NCI-H2196 (cell line): Measurements from ENCODE around the gene AHSA1.
A peak's percentile ranks its signal among the peaks of the same experiment; 100 is the strongest.
"Not testable (repeated sequence)": the region's sequence is repeated elsewhere in the genome, so short reads cannot be mapped to it uniquely, and the experiment has no call there.

ENCODE experiments used
- DNase-seq: peaks from one replicate; lab custom pipeline; 2025; ENCODE audit not compliant: unreplicated experiment; lab: John Stamatoyannopoulos, UW

Gene AHSA1

DNA sequence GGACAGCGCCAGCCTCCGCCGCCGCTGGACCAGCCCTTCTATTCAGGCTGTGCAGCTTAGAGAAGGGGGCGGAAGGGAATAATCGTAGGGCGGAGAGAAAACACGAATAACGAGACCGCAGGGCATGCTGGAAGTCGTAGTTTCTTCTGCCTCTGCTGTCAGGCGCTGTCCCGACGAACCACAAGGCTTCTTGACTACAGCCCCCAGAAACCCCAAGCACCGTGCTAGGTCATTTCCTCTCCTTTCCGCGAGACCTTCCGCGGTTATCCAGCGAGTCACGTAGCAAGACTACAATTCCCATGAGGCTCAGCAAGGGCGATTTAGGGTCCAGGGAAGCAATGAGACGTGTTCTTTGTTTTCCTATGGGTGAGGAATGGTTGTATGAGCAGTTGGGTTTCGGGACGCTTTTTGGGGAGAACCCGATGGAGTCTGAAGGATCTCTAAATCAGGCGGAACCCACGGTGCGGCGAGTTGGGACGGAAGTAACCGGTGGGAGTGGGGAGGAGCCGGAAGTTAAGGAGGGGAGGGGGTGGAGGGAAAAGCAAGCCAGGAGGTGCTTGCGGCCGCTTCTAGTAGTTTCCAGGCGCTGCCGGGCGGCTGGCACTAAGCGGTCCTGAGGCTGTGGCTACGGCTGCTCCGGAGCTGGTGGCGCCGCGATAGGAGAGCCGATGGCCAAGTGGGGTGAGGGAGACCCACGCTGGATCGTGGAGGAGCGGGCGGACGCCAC, at the start of gene AHSA1, which contains the start of gene VIPAS39:
AHSA1 (plus strand) TSS at position 572 of the 727 bp plus-strand sequence; CDS start at position 669, 97 bp downstream.
VIPAS39 (minus strand) TSS at position 80 of the 727 bp plus-strand sequence. CDS start 3,499 bp downstream, outside the sequence.
- peak; percentile 97 for DNase-seq

DNA sequence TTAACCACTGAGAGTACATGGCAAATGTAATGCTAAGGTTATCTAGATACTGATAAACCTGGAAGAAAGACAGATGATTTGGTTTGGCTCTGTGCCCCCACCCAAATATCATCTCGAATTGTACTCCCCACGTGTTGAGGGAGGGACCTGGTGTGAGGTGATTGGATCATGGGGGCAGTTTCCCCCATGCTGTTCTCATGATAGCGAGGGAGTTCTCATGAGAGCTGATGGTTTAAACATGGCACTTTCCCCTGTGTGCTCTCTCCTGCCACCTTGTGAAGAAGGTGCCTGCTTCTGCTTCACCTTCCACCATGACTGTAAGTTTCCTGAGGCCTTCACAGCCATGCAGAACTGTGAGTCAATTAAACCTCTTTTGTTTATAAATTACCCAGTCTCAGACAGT, 48.8 kb upstream of the AHSA1 start:
- DNase-seq: no peak

DNA sequence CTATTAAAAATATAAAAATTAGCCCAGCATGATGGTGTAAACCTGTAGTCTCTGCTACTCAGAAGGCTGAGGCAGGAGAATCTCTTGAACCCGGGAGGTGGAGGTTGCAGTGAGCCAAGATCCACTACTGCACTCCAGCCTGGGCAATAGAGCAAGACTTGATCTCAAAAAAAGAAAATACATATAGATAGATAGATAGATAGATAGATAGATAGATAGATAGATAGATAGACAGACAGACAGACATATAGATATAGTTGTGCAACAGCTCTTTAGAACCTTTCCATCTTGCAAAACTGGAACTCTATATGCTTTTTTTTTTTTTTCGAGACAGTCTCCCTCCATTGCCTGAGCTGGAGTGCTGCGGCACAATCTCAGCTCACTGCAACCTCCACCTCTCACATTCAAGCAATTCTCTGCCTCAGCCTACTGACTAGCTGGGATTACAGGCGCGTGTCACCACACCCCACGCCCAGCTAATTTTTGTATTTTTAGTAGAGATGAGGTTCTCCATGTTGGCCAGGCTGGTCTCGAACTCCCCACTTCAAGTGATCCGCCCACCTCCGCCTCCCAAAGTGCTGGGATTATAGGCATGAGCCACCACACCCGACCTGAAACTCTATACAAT, 42.4 kb upstream of the AHSA1 start:
- DNase-seq: not testable (repeated sequence)

DNA sequence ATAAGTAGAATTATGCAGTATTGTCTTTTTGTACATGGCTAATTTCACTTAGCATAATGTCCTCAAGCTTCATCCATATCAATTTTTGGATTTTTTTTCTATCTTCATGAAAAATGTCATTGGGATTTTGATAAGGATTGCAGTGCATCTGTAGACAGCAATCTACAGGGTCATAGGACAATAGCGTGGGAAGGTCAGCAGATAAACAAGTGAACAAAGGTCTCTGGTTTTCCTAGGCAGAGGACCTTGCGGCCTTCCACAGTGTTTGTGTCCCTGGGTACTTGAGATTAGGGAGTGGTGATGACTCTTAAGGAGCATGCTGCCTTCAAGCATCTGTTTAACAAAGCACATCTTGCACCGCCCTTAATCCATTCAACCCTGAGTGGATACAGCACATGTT, 41.8 kb upstream of the AHSA1 start:
- not testable (repeated sequence) for DNase-seq

DNA sequence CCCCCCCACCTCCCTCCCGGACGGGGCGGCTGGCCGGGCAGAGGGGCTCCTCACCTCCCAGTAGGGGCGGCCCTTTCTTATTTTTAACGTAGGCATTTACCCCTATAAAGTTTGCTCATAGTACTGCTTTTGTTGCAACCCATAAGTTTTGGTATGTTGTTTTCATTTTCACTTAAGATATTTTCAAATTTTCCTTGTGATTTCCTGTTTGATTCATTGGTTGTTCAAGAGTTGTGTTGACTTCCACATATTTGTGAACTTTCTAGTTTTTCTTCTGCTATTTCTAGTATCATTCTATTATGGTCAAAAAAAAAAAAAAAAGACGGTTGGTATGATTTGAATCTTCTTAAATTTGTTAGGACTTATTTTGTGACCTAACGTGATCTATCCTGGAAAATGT, 41.1 kb upstream of the AHSA1 start:
- no peak for DNase-seq

DNA sequence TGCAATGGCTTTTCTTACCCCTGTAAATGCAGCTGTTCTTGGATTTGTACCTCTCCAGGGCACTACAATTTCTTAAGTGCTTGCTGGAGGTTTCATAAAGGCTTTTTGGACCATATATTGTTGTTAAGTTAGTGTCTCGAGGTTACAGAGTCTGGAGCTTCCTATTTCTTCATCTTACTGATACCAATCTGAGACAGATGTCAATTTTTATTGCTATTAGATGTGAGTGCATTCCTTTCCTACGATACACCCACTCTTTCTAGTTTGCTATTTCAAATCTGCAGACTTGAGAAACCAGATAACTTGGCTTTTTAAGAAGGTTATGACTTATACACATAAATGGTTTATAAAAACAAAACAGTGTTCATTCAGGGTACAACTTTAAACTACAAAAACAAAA, 36.7 kb upstream of the AHSA1 start:
- no peak for DNase-seq

DNA sequence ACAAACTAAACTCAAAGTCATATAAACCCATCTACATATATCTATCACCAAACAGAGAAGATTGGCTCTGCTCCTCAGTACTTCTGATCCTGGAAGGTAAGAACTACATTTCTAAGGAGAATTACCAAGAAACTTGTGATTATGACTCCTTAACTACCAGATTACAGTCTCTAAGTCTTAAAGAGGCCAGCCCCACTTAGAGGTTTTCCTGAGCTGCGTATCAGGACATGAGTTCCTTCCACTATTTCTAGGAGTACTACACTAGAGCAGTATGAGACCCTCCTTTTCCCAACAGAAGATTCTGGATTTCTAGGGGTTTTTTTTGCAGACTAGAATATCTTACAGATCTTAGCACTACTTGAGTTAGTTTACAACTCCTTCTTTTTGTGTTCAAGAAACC, 34.5 kb upstream of the AHSA1 start, which contains the start of gene NOXRED1:
NOXRED1 (minus strand) TSS at position 101 of the 400 bp plus-strand sequence. CDS start 634 bp downstream, outside the sequence.
- DNase-seq: no peak

DNA sequence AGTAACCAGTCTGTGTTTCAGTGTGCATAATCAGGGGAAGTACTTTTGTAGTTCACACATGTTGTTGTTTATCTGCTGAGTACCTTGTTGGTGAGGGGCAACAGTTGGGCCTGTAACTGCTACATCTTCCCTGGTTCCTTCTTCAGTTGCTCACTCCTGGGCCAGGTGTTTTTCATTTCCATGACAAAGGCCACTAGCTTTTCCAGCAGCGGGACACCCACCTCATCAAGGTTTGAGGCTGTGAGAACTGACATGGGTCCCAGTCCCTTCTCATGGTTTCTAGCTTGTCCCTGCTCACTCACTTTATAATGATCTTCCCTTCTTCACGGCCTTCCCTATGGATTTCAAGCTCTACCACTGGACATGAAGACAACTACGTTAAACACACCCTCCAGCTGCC, 33.0 kb upstream of the AHSA1 start:
- no peak for DNase-seq

DNA sequence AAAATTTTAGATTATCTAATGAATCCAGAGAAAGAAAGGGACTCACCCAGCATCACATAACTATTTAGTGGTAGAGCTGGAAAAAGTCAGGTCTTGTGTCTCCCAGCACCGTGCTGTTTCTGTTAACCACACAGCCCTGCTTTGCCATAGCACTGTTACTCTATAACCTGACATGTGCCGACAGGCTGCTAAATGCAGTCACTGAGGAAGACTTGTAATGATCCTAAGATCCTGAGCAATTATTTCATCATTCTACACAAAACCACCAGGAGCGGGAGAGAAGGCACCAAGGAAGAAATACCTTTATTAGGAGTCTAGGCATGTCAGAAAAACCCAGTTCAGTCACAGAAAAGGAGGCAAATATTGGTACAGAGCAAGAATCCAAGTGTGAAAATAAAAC, 31.5 kb upstream of the AHSA1 start:
- no peak for DNase-seq

DNA sequence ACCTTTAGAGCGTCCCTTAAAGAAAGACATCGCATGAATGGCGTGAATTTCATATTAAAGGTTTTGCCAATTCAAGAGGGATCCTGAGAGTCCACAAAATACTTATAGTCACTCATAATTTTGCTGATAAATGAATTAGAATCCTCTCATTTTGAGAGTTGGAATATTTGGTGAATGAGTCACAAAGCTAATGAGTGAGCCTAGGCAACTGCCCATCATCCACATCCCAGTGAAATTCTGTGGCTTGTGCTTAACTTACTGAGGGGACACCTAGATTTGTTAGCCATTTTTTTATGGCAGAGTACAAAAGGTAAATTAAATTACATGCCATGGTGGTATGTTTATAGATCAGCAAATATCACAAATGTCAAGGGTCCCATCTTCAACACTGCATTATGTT, 21.9 kb upstream of the AHSA1 start:
- DNase-seq: no peak

DNA sequence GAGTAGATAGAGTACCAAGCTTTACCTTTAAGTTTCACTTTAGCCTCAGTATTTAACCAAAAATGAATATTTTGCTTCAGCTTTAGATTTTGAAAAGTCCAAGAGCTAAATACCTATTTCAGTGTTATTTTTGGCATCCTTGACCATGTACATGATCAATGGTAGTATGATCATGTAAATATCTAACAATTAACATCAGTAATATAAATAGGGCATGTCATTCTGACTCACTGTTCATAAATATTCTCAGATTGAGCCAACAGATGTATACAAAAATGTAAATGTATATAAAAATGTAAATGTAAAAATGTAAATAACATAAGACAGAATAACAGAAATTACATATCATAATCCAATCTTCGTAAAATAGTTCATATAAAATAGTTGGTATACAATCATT, 19.3 kb upstream of the AHSA1 start:
- DNase-seq: no peak

DNA sequence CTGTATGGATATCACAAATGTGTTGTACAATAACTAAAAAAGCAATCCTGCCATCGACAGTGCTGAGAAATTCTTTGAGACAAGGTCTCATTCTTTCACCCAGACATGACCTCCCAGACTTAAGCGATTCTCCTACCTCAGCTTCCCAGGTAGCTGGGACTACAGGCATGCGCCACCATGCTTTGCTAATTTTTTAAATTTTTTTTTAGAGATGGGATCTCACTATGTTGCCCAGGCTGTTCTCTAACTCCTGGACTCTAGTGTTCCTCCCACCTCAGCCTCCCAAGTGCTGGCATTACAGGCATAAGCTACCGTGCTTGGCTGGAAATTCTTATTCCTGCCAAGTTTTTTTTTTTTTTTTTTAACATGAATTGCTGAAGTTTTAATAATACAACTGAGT, 18.0 kb upstream of the AHSA1 start:
- DNase-seq: no peak

DNA sequence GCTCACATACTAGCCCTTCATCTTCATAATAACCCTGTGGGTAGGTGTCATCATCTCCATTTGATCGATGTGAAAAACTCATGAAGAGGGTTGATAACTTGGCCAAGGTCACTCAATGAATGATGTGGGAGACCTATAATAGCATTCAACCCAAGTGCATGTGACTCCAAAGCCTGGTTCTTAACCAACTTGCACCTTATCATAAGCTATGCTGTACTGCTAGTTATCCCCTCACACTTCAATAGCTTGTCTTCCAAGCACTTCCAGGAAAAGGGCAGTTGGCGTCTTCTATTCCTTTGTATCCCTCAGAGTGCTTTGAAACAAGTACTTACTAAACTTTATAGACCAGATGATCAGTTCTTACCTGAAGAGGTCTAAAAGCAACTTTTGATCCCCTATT, 15.7 kb upstream of the AHSA1 start:
- no peak for DNase-seq

DNA sequence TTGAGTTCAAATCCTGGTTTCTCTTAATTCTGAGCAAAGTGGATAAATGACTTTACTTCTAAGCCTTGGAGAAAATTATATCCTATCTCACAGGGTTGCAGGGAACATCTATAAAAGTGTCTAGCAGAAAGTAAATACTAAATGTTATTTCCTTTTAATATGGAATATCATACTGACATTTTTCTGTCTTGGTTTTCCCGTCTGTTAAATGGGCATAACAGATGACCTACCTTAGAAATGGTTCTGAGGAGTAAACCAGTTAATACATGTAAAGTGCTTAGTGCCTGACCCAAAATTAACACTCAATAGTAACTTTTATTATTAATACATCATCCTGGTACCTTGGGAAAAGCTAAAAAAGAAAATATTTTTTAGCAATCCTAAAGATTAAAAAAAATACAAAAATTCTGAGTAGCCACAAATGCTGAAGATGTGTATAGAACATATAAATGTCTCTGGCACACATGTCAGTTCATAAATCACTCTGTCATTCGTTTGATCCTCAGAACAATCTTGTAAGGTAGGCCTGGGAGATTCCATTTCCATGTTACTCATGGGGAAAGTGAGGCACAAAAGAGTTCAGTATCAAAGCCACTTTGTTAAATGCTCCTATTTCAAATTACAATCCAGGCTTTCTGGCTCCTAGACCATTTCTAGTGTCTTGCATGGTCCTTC, 1.8 kb upstream of the AHSA1 start:
- no peak for DNase-seq

DNA sequence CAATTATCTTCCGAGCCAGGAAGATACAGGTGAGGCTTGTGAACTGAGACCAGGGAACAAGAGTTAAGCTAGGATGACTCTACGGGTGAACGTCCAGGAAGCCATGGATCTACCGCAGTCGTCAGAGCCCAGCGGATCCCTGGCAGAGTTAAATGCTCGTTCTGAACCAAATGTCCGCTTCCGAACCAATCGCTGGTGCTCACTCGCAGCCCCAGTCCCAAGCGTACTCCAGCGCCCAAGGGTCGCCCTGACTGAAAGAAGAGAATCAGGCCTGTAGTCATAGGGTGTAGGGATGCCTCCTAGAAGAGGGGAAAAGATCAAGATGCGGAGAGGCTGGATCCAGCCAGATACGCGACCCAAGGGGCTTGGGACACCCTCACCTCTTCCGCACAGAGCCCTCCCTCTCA, 775 bp upstream of the AHSA1 start:
- DNase-seq: no peak

DNA sequence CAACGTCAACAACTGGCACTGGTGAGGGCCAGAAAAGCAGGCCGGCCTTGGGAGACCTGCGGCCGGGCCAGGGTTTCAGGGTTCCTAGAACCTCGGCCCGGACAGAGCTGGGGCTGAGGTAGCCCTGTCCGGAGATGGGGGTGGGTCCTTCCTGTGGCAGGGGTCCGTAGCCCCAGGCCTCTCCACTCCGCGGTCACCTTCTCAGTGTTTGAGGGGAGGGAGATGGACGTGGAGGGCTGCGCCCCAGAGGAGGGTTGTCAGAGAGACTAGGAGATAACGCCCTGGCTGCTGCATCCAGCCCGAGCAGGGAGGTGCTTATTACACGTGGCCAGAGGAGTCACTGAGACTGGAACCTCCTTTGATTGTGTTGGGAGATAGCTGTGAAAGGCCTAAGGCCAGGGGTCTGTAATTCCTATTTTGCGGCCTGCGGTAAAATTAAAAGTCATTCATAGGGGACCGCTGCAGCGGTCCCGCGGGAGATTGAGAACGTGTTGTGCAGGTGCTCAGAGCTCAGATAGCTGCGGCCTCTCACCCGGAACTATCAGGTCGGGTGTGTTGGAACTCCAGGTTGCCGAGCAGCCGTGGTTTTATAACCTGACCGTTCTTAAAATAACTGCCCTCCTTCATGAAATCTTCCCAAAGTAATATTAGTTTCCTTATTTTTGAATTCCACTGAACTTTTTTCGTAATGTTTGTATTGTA, 507 bp downstream of the AHSA1 start:
- no peak for DNase-seq

DNA sequence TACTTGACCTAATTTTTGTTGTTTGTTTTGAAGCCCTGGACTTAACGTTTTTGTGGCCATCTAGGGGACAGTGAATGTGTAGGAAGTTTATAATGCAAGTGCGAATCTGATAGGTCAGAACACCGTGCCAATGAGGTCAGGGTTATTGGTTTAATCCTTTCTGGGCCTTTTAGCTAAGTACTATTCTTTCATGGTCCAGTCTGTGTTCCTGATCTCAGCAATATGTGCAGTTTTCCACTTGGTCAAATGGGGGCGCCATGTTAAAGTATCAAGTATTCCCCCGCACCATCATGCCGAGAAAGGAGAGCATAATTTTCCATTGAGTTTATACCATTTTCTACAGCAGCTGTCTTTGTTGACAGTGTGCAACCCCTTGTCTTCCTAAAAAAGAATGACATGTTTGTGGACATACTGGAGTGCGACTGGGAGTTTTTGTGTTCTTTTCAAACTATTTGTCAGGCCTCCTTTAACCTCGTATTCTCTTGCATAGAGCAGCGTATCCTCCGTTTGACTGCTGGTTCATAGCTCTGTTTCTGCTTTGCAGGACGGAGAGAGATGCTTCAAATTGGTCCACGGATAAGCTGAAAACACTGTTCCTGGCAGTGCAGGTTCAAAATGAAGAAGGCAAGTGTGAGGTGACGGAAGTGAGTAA, 1.3 kb downstream of the AHSA1 start:
- DNase-seq: peak; percentile 74

DNA sequence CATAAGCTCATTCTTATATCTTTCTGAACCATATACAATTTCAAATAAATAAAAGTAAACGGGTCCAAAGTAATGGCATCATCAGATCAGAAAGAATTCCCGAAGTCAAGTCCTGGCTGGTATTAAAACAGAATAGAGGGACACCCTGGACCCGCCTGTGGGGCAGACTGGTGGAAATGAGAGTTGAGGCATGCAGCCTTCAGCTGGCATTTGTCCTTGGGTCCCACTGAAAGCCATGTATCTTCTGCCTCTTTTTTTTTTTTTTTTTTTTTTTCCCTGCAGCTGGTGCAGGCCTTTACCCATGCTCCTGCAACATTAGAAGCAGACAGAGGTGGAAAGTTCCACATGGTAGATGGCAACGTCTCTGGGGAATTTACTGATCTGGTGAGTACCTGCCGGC, 9.9 kb downstream of the AHSA1 start:
- no peak for DNase-seq

DNA sequence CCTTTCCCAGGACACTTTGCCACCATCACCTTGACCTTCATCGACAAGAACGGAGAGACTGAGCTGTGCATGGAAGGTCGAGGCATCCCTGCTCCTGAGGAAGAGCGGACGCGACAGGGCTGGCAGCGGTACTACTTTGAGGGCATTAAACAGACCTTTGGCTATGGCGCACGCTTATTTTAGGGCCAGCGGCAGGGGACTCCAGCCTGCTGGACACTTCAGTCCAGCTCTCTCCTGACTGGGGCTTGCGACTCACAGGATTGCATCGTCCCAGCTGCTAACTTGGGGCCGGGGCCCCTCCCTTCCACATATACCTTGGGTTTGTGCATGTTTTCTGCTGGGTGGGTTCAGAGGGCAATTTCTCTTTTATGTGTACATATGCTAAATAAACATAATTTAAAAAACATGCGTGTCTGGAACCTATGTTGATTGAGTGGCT, 11.2 kb downstream of the AHSA1 start:
- DNase-seq: no peak

DNA sequence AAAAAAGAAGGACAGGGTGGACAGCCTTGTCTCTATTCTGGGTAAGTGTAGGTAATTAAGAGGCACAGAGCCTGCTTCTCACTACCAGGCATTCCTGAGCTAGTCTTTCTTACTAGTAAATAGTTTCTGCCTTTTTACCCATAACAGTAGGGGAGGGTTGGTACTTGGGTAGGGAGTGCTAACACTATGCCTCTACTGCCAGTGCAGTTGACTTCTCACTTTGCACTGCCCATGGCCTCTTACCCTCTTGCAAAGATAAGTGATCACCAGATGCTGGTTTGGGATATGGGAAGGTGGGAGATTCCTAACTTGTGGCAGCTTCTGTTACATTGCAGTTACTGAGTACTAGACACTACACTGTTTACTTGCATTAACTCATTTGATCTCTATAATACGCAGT, 11.6 kb downstream of the AHSA1 start:
- DNase-seq: no peak
